Activated T-cell treated with anti-CD3 and anti-CD28 coated beads, Interleukin-2, amount 50 U/mL, for 72 hours (primary cell): Measurements from ENCODE around the gene ZMYND8. TPM values are rescaled to one million over a fixed set of nuclear protein-coding genes. Genes with fewer than 3 reads are reported as not detected.
"Not testable (repeated sequence)": the region's sequence is repeated elsewhere in the genome, so short reads cannot be mapped to it uniquely, and the experiment has no call there.

Source experiments
- ATAC-seq, 2 donors: fragments of 150-1000 bp; cut with Tn5 transposase; replicated peaks in 1 of 2; 2 replicates each; pipeline ENCODE4 v1.10.0; 2021; ENCODE audit warnings: moderate library complexity in 2 of 2, mild to moderate bottlenecking in 1 of 2
- DNase-seq, 2 donors: peaks; one replicate each; pipeline ENCODE4 v3.0.0; 2021 to 2022; ENCODE audit warnings: mixed read lengths in 1 of 2
- H3K27ac Mint-ChIP-seq: one replicate; pipeline ENCODE4 v1.8.0; 2022; ENCODE audit warnings: mild to moderate bottlenecking, moderate library complexity, mixed read lengths
- H3K27me3 Mint-ChIP-seq: one replicate; pipeline ENCODE4 v1.8.0; 2022; ENCODE audit warnings: low read depth, mixed read lengths
- H3K36me3 Mint-ChIP-seq, 2 donors: one replicate each; pipeline ENCODE4 v1.8.0; 2022; ENCODE audit warnings: mixed read lengths in 2 of 2, mild to moderate bottlenecking in 1 of 2; ENCODE audit not compliant: insufficient read depth in 2 of 2
- H3K4me1 Mint-ChIP-seq: one replicate; pipeline ENCODE4 v1.8.0; 2022; ENCODE audit warnings: low read depth, mixed read lengths
- H3K4me3 Mint-ChIP-seq, 2 donors: one replicate each; pipeline ENCODE4 v1.8.0; 2022; ENCODE audit warnings: mild to moderate bottlenecking in 2 of 2, mixed read lengths in 2 of 2, moderate library complexity in 2 of 2
- H3K9me3 Mint-ChIP-seq, 2 donors: one replicate each; pipeline ENCODE4 v1.8.0; 2022; ENCODE audit warnings: mixed read lengths in 2 of 2
- total RNA-seq, 2 donors: library from RNA; stranded (reverse); gene quantifications; one replicate each; pipeline ENCODE4 v1.2.3, GENCODE V29; 2022

The ZMYND8 gene
- total RNA-seq, 2 donors from 2014 or later: 34.3 to 40.1 TPM

- H3K4me1 Mint-ChIP-seq: no peaks in the 10 kb centered on the region
- H3K36me3 Mint-ChIP-seq: peaks cover 0 to 6% of the 10 kb centered on the region in 2 donors
- no peak overlapping the region for H3K27ac Mint-ChIP-seq
- no peaks in the 10 kb centered on the region for H3K9me3 Mint-ChIP-seq
- H3K4me3 Mint-ChIP-seq: no peak overlapping the region
- DNase-seq: no peak
- no peak for ATAC-seq
- H3K27me3 Mint-ChIP-seq: no peaks in the 10 kb centered on the region
Observed at GRCh38 chr20:47208534-47209174, 147.8 kb downstream of the ZMYND8 start.

DNA sequence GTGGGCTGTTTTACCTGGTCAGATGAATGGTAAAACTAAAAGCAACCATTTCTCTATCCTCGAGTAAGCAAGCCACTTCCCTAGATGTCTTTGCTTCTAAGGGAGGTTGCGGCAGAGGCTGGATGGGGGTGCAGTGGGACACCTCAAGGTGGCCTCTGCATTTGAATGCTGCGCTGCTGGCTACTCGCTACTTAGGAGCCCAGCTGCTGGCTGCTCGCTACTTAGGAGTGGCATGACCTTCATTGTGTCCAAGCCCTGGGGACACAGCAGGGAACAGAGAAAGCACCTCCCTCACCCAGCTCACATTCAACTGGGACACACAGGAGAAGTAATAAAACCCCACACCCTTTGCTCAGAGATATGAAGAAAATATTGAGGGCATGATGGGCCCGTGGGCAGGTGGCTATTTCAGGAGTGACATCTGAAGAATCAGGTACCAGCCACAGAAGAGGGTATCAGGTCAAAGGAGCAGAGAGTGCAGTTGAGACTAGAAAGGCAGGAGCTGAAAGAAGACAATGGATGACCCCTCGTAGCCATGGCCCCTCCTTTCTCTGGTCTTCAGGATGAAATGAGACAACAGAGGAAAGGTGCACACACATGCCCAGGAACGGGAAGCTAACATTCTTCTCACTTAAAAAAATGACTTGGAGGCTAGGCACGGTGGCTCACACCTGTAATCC is 149.4 kb downstream of the ZMYND8 start:
- H3K27me3 Mint-ChIP-seq: no peaks in the 10 kb centered on the region
- no peaks in the 10 kb centered on the region for H3K9me3 Mint-ChIP-seq
- no peak overlapping the region for H3K4me3 Mint-ChIP-seq
- DNase-seq: no peak
- H3K27ac Mint-ChIP-seq: no peak overlapping the region
- H3K36me3 Mint-ChIP-seq: peaks cover 0 to 6% of the 10 kb centered on the region in 2 donors
- ATAC-seq: no peak
- no peaks in the 10 kb centered on the region for H3K4me1 Mint-ChIP-seq

GRCh38 chr20:47206552-47206951 is 149.9 kb downstream of the ZMYND8 start:
- H3K27ac Mint-ChIP-seq, ATAC-seq, H3K36me3 Mint-ChIP-seq: not testable (repeated sequence)

DNA sequence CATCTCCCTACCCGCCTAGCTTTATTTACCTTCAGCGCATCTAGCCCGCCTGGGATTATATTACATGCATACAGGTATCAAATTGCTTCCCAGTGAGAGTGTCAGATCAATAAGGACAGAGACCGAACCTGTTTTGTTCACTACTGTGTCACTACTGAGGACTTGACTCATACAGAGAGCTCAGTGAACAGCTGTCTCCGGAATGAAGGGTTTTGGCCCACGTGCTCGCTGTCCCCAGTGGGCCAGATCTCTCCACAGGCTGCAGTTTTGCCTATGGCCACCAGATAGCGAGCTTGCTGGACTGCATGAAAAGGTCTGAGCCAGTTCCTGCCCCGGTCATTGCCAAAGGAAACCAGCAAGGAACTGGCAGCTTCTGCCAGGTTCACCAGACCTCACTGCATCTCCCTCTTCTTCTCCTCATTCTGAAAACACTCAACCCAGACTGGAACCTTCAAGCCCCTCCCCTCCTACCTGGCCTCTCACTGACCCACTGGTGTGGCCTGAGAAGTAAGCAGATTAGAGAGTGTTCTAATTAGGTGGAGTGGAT is 150.8 kb downstream of the ZMYND8 start:
- H3K27me3 Mint-ChIP-seq: no peaks in the 10 kb centered on the region

More at GRCh38 chr20:47206552-47206951, 149.9 kb downstream of the ZMYND8 start:
- not testable (repeated sequence) for DNase-seq, H3K9me3 Mint-ChIP-seq, H3K27me3 Mint-ChIP-seq, H3K4me1 Mint-ChIP-seq, H3K4me3 Mint-ChIP-seq

GRCh38 chr20:47204850-47205122 is 151.7 kb downstream of the ZMYND8 start:
- not testable (repeated sequence) for H3K27me3 Mint-ChIP-seq, H3K27ac Mint-ChIP-seq, ATAC-seq, H3K9me3 Mint-ChIP-seq, H3K36me3 Mint-ChIP-seq, H3K4me3 Mint-ChIP-seq, DNase-seq, H3K4me1 Mint-ChIP-seq

More for the DNA sequence above, 150.8 kb downstream of the ZMYND8 start:
- peak in 1 of 2 donors; percentile 21 for ATAC-seq
- Mint-ChIP-seq H3K4me3 (no peak overlapping the region), H3K4me1 (no peaks in the 10 kb centered on the region), H3K27ac (no peak overlapping the region), H3K36me3 (peaks cover 0 to 6% of the 10 kb centered on the region in 2 donors), H3K9me3 (no peaks in the 10 kb centered on the region)
- no peak for DNase-seq

DNA sequence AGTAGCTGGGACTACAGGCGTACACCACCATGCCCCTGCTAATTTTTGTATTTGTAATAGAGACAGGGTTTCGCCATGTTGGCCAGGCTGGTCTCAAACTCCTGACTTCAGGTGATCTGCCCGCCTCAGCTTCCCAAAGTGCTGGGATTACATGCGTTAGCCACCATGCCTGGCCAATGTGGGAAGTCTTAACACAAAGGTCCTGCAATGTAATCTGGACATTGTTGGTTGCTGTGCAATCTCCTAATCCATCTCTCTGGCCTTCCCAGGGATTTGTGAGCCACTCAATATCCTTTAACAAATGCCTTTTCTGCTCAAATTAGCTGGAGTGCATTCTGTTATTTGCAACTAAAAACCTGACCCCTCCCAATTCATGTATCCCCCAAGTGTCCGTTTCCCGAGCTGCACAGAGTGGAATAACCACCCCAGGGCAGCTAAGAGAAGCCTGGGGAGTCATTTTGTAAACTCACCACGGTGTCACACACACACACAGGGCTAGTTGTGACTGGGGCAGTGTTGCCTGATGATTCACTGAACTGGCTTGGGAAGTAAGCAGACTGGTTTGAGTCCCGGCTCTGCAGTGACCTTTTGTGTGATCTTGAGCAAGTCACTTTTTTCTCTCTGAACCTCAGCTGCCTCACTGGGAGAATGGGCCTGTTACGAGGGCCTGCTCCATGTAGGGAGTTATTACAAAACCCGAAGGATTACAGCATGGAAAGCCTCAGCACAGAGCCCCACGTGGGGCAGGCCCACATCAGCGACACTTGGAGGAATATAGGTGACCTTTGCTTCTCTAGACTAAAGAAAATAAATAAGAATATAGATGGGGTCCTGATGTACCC is 152.3 kb downstream of the ZMYND8 start:
- Mint-ChIP-seq H3K27ac (no peak overlapping the region), H3K4me1 (peaks cover 5% of the 10 kb centered on the region), H3K4me3 (no peak overlapping the region), H3K36me3 (no peaks in the 10 kb centered on the region), H3K9me3 (no peaks in the 10 kb centered on the region), H3K27me3 (no peaks in the 10 kb centered on the region)
- no peak for ATAC-seq
- DNase-seq: no peak

DNA sequence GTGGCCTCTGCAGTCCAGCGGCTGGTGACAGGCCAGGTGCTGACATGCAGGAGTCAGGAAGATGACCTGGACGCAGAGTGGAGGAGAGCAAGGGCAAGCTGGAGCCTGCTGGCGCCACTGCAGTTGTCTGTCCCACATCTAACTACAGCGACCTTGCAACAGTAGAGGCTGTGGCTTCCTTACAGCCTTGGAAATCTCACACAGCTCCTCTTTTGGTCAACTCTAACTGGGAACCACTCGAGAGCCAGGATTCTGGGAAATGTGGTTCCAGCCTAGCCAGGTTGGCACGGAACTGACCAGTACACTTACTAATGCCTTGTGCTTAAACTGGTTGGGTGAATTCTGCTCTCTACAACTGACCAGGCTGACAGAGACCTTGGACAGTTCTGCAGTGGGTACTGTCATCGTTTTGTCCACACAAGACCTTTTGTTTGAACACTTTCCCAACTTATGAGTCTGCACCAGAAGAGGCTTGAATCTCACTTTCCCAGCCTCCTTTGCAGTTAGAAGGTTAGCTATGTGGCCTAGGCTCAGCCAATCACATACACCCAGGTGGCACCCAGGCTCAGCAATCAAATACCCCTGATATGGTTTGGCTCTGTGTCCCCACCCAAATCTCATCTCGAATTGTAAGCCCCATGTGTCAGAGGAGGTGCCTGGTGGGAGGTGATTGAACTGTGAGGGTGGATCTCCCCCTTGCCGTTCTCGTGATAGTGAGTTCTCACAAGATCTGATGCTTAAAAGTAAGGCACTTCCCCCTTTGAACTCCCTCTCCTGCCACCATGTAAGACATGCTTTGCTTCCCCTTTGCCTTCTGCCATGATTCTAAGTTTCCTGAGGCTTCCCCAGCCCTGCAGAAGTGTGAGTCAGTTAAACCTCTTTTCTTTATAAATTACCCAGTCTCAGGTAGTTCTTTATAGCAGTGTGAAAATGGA is 153.5 kb downstream of the ZMYND8 start:
- no peak overlapping the region for H3K27ac Mint-ChIP-seq
- H3K36me3 Mint-ChIP-seq: no peaks in the 10 kb centered on the region
- H3K27me3 Mint-ChIP-seq: no peaks in the 10 kb centered on the region
- H3K9me3 Mint-ChIP-seq: no peaks in the 10 kb centered on the region
- ATAC-seq: no peak
- H3K4me1 Mint-ChIP-seq: peaks cover 16% of the 10 kb centered on the region
- no peak overlapping the region for H3K4me3 Mint-ChIP-seq
- no peak for DNase-seq

DNA sequence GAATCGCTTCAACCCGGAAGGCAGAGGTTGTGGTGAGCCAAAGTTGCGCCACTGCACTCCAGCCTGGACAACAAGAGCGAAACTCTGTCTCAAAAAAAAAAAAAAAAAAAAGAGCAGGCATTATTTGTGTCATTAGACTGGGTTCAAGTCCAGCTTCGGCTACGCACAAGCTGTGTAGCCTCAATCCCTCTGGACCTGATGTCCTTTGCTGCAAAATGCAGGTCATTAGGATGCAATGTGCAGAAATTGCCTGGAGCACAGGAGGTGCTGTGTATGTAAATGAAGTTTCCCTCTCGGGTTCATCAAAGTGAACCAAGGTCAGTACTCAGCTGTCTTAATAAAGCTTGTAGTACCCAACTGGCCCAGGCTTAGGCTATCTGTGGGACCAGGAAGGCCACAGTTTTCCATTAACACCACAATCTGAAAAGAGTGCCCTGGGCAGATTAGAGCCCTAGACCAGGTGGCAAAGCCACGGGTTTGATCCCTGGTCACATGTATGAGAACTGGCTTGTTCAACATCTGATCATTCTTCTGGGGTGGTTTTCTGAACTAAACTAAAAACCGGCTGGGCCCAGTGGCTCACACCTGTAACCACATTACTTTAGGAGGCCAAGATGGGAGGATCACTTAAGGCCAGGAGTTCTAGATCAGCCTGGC is 155.3 kb downstream of the ZMYND8 start:
- Mint-ChIP-seq H3K27me3 (no peaks in the 10 kb centered on the region), H3K9me3 (no peaks in the 10 kb centered on the region), H3K4me3 (no peak overlapping the region), H3K36me3 (no peaks in the 10 kb centered on the region), H3K4me1 (peaks cover 24% of the 10 kb centered on the region), H3K27ac (no peak overlapping the region)
- ATAC-seq (no peak), DNase-seq (no peak)

GRCh38 chr20:47198996-47199552 is 157.4 kb downstream of the ZMYND8 start:
- no peak for ATAC-seq
- no peak for DNase-seq
- Mint-ChIP-seq H3K27me3 (peaks cover 6% of the 10 kb centered on the region), H3K36me3 (no peaks in the 10 kb centered on the region), H3K9me3 (no peaks in the 10 kb centered on the region), H3K4me3 (no peak overlapping the region), H3K27ac (no peak overlapping the region), H3K4me1 (peaks cover 25% of the 10 kb centered on the region)

GRCh38 chr20:47198254-47198671 is 158.2 kb downstream of the ZMYND8 start:
- peak; percentile 34 to 61 for DNase-seq
- no peaks in the 10 kb centered on the region for H3K9me3 Mint-ChIP-seq
- H3K27ac Mint-ChIP-seq: no peak overlapping the region
- ATAC-seq: peak; percentile 86 to 88
- peaks cover 25% of the 10 kb centered on the region for H3K4me1 Mint-ChIP-seq
- H3K4me3 Mint-ChIP-seq: peak overlapping the region in 1 of 2 donors; percentile 4
- peaks cover 6% of the 10 kb centered on the region for H3K27me3 Mint-ChIP-seq
- H3K36me3 Mint-ChIP-seq: no peaks in the 10 kb centered on the region

- H3K27me3 Mint-ChIP-seq: peaks cover 6% of the 10 kb centered on the region
Observed at GRCh38 chr20:47196091-47197081, 160.1 kb downstream of the ZMYND8 start.

More at GRCh38 chr20:47196091-47197081, 160.1 kb downstream of the ZMYND8 start:
- H3K9me3 Mint-ChIP-seq: no peaks in the 10 kb centered on the region
- no peaks in the 10 kb centered on the region for H3K36me3 Mint-ChIP-seq
- peak overlapping the region; percentile 43 to 48 for H3K4me3 Mint-ChIP-seq
- DNase-seq: peak; percentile 79 to 85
- H3K27ac Mint-ChIP-seq: no peak overlapping the region
- ATAC-seq: peak; percentile 55 to 65
- H3K4me1 Mint-ChIP-seq: peaks cover 25% of the 10 kb centered on the region
